Spleen (tissue), 11 donors: ENCODE results near the gene ZBED2. TPM values are rescaled to one million over a fixed set of nuclear protein-coding genes. Genes with fewer than 3 reads are reported as not detected.

Experiments
- DNase-seq: peaks from one replicate; pipeline ENCODE4 v3.0.0-alpha.2; 2020
- H3K27ac ChIP-seq, 8 donors: fragments of 200-600 bp; sonication (generic) in 7 of 8; 1 replicate in 4 of 8; 2 replicates in 4 of 8; pipeline versions ENCODE4 v1.5.0 to v1.8.0; 2016 to 2021; ENCODE audit warnings: inconsistent platforms in 4 of 8, mild to moderate bottlenecking in 4 of 8, moderate library complexity in 1 of 8
- H3K27me3 ChIP-seq, 7 donors: fragments of 200-600 bp; sonication (generic) in 6 of 7; replicated peaks in 1 of 7; 1 replicate in 4 of 7; 2 replicates in 3 of 7; pipeline versions ENCODE4 v1.5.0 to v1.8.0; 2016 to 2021; ENCODE audit warnings: inconsistent platforms in 3 of 7, mild to moderate bottlenecking in 1 of 7
- H3K36me3 ChIP-seq, 6 donors: fragments of 200-600 bp; sonication (generic) in 5 of 6; 1 replicate in 4 of 6; 2 replicates in 2 of 6; pipeline versions ENCODE4 v1.5.0 to v1.8.0; 2016 to 2021; ENCODE audit warnings: inconsistent platforms in 2 of 6
- H3K4me1 ChIP-seq, 6 donors: fragments of 200-600 bp; sonication (generic) in 5 of 6; 1 replicate in 3 of 6; 2 replicates in 3 of 6; pipeline versions ENCODE4 v1.5.0 to v1.8.0; 2016 to 2021; ENCODE audit warnings: inconsistent platforms in 3 of 6
- H3K4me3 ChIP-seq, 8 donors: fragments of 200-600 bp; sonication (generic) in 7 of 8; 1 replicate in 4 of 8; 2 replicates in 4 of 8; pipeline versions ENCODE4 v1.5.0 to v1.8.0; 2016 to 2021; ENCODE audit warnings: inconsistent platforms in 4 of 8, mild to moderate bottlenecking in 4 of 8, moderate library complexity in 2 of 8
- H3K9me3 ChIP-seq, 8 donors: fragments of 200-600 bp; sonication (generic) in 7 of 8; 1 replicate in 4 of 8; 2 replicates in 4 of 8; pipeline versions ENCODE4 v1.5.0 to v1.8.0; 2016 to 2021; ENCODE audit warnings: inconsistent platforms in 4 of 8
- CTCF ChIP-seq, 11 experiments: fragments of 200-600 bp in 7 of 11; fragments of 450-650 bp in 4 of 11; sonication (generic) in 4 of 11; IDR thresholded peaks in 8 of 11; conservative IDR thresholded peaks in 3 of 11; 1 replicate in 7 of 11; 2 replicates in 4 of 11; pipeline versions ENCODE4 v1.4.0 to v1.8.0; 2016 to 2021; ENCODE audit warnings: antibody characterized with exemption in 11 of 11, inconsistent platforms in 4 of 11, mild to moderate bottlenecking in 1 of 11
- POLR2A ChIP-seq, 3 donors: fragments of 450-650 bp; IDR thresholded peaks; one replicate each; pipeline ENCODE4 v1.5.1; 2017; ENCODE audit warnings: antibody characterized with exemption in 3 of 3, mild to moderate bottlenecking in 1 of 3
- POLR2AphosphoS5 ChIP-seq, 3 donors: sonication (generic); formaldehyde crosslinking; IDR thresholded peaks; one replicate each; pipeline ENCODE4 v1.5.1; 2017; ENCODE audit warnings: antibody characterized with exemption in 3 of 3
- WGBS, 5 donors: extraction: QIAGEN DNeasy Blood & Tissue Kit in 3 of 5; methylation state at CpG; one replicate each; pipeline versions ENCODE4 v1.1.5 to v1.1.7; 2013 to 2018; 5-methylcytosine and 5-hydroxymethylcytosine counted together
- intact Hi-C: fragments of 100-400 bp; cut with DNase I; formaldehyde crosslinking; loops from one replicate; pipeline ENCODE4 v1.15.0; 2023; ENCODE audit warnings: low total_unique reads
- polyA plus RNA-seq, 3 donors: library from polyadenylated mRNA; stranded (reverse); fragments of 200-250 nt; gene quantifications; one replicate each; pipeline ENCODE4 v1.2.1, GENCODE V29; 2013
- total RNA-seq, 7 donors: library from RNA; depleted of rRNA in 3 of 7; stranded (reverse); fragments of >200 nt in 3 of 7; fragmentation: NEBNext Ultra II Directional in 4 of 7; extraction: Animal tissue kit (Norgen Biotek cat#: 25700) in 4 of 7; gene quantifications; one replicate each; pipeline versions ENCODE4 v1.1.0 to v1.2.1, GENCODE V29; 2016 to 2021
- donor health status: healthy with polysubstance abuse.
- donor health status: DM: no; HTN: no; CAD: no; lungs with moderate emphysema.
- donor health status: DM: no; HTN: no; CAD: no.
- donor health status: Bipolar disorder and iron deficiency.
- donor health status: healthy.
- donor health status: DM: no; HTN: no; CAD: no.
- donor health status: DM: yes; HTN: yes; CAD: no.

Gene ZBED2
- total and polyA plus RNA-seq, 10 donors, result 0.20 to 0.80 (median 0.29) TPM; not detected in 6

DNA sequence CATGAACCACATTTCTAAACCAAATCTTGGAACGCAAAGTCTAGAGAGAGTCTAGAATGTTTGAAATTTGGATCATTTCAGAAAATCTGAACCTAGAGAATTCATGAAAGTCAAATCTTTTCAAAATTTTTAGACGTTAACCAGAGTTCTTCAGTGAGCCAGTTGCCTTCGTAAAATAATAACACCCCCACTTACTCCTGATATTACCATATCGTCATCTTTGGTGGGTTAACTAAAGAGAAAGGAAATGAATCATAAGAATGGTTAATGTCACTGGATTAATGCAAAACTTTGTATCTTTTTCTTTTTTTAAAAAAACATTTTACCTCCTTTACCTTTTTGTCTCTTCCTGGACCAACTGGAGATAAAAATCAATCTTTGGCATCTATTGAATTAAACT is 1.2 kb upstream of the ZBED2 start:
- Histone ChIP-seq H3K27me3 (no peaks in the 10 kb centered on the region), H3K4me3 (no peak overlapping the region), H3K27ac (no peak overlapping the region), H3K9me3 (no peaks in the 10 kb centered on the region), H3K36me3 (peaks cover 0 to 12% (median 0%) of the 10 kb centered on the region in 6 donors), H3K4me1 (peaks cover 0 to 22% (median 1%) of the 10 kb centered on the region in 6 donors)
- intact Hi-C loops, result no loop called here
- no peak for DNase-seq
- TF ChIP-seq POLR2AphosphoS5 (IDR thresholded peaks at IDR 0.05), result no peak
- WGBS, 5 donors, result 62 to 80% (median 73%) methylated on average over 4 of the region's 4 CpGs

GRCh38 chr3:111594781-111595180 is 365 bp downstream of the ZBED2 start:
- intact Hi-C loops, result no loop called here
- H3K27ac ChIP-seq, result no peak overlapping the region
- no peak overlapping the region for H3K4me3 ChIP-seq
- no peak for DNase-seq
- WGBS, 5 donors, result 0 to 31% (median 0%) methylated on average over 1 of the region's 1 CpG
- H3K4me1 ChIP-seq, result peaks cover 0 to 22% (median 1%) of the 10 kb centered on the region in 6 donors
- no peaks in the 10 kb centered on the region for H3K27me3 ChIP-seq
- peaks cover 0 to 7% (median 0%) of the 10 kb centered on the region in 6 donors for H3K36me3 ChIP-seq
- TF ChIP-seq POLR2A (IDR thresholded peaks at IDR 0.05) (no peak), CTCF (IDR thresholded peaks at IDR 0.05 in 8 of 11, conservative IDR thresholded peaks at IDR 0.05 in 3 of 11) (no peak), POLR2AphosphoS5 (IDR thresholded peaks at IDR 0.05) (no peak)
- H3K9me3 ChIP-seq, result no peaks in the 10 kb centered on the region

DNA sequence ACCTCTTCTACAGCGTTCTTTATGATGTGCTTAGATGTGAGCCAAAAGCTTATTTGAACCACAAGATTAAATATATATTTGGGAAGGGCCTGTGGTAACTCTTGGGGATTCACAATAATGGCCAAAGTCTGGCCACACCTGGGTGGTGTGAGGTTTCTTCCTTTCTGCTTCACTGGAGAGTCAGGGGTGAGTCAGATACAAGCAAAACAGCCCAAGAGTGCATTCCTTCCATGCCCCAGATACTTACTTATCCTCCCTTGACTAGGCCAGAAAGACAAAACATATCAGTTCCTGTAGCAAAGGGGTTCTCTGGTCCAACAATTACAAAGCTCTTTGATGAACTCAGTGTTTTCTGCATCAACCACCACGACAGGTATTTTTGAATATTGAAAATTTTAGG is 941 bp downstream of the ZBED2 start:
- no peak for TF ChIP-seq CTCF (IDR thresholded peaks at IDR 0.05 in 8 of 11, conservative IDR thresholded peaks at IDR 0.05 in 3 of 11)
- no peak for TF ChIP-seq POLR2AphosphoS5 (IDR thresholded peaks at IDR 0.05)
- TF ChIP-seq POLR2A (IDR thresholded peaks at IDR 0.05), result no peak
- peaks cover 0 to 4% (median 0%) of the 10 kb centered on the region in 6 donors for H3K36me3 ChIP-seq
- no peak for DNase-seq
- H3K4me3 ChIP-seq, result no peak overlapping the region
- no peaks in the 10 kb centered on the region for H3K27me3 ChIP-seq
- no peak overlapping the region for H3K27ac ChIP-seq
- intact Hi-C loops, result no loop called here
- H3K4me1 ChIP-seq, result peaks cover 0 to 22% (median 1%) of the 10 kb centered on the region in 6 donors
- 53 to 76% (median 69%) methylated on average over 2 of the region's 2 CpGs for WGBS, 5 donors
- no peaks in the 10 kb centered on the region for H3K9me3 ChIP-seq

DNA sequence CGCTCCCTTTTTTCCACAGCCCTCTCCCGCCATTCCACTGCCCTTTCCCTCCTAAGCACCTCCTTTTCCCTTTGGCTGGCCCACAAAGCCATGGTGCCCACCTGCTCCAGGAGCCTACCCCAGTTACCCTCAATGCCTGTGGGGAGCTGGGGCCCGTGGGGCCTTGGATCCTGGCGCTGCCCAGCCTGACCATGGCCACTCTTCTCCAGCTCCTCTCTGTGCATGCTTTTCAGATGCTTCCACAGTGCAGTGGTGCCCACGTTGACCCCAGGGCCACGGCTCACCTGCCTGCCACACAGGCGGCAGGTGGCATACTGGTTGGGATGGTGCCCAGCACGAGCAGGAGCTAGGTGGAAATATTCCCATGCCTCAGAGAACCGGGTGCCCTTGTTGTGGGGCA is 1.5 kb downstream of the ZBED2 start:
- no peaks in the 10 kb centered on the region for H3K9me3 ChIP-seq
- no peaks in the 10 kb centered on the region for H3K27me3 ChIP-seq
- H3K27ac ChIP-seq, result no peak overlapping the region
- TF ChIP-seq POLR2A (IDR thresholded peaks at IDR 0.05) (no peak), CTCF (IDR thresholded peaks at IDR 0.05 in 8 of 11, conservative IDR thresholded peaks at IDR 0.05 in 3 of 11) (no peak), POLR2AphosphoS5 (IDR thresholded peaks at IDR 0.05) (no peak)
- peaks cover 0 to 4% (median 0%) of the 10 kb centered on the region in 6 donors for H3K36me3 ChIP-seq
- H3K4me3 ChIP-seq, result no peak overlapping the region
- peak; percentile 63 for DNase-seq
- H3K4me1 ChIP-seq, result peaks cover 0 to 22% (median 1%) of the 10 kb centered on the region in 6 donors
- intact Hi-C loops, result no loop called here
- 77 to 92% (median 88%) methylated on average over 6 to 9 of the region's 9 CpGs for WGBS, 5 donors

- TF ChIP-seq CTCF (IDR thresholded peaks at IDR 0.05 in 8 of 11, conservative IDR thresholded peaks at IDR 0.05 in 3 of 11), result no peak
- TF ChIP-seq POLR2A (IDR thresholded peaks at IDR 0.05), result no peak
- no peak for TF ChIP-seq POLR2AphosphoS5 (IDR thresholded peaks at IDR 0.05)
- no peak overlapping the region for H3K27ac ChIP-seq
- H3K27me3 ChIP-seq, result no peaks in the 10 kb centered on the region
- H3K36me3 ChIP-seq, result peaks cover 0 to 4% (median 0%) of the 10 kb centered on the region in 6 donors
- intact Hi-C loops, result no loop called here
- H3K4me1 ChIP-seq, result peaks cover 0 to 22% (median 1%) of the 10 kb centered on the region in 6 donors
- WGBS, 5 donors, result 77 to 89% (median 81%) methylated on average over 5 of the region's 5 CpGs
- H3K4me3 ChIP-seq, result no peak overlapping the region
- DNase-seq, result no peak
- H3K9me3 ChIP-seq, result no peaks in the 10 kb centered on the region
Observed at GRCh38 chr3:111592936-111593335, 2.2 kb downstream of the ZBED2 start.
